Measurements from ENCODE around the gene PLD3.

PLD3 gene

DNA sequence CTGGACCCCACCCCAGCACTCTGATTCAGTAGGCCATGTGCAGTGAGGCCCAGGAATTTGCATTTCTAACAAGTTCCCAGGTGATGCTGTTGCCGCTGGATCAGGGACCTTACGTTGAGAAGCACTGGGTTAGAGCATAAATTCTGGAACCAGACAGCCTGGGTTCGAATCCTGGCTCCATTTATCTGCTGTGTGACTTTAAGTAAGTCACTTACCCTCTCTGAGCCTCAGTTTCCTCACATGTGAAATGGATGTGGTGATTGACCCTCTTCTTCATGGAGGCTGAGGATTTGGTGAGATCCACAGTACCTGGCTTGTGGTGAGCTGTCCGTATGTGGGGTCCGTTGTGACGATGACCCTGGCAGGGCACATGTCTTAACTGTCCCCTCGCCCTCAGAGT is 25.6 kb downstream of the PLD3 start:
- Histone ChIP-seq H3K4me3 (replicated peaks; ENCODE audit: insufficient read depth, low read length) (no peak overlapping the region), H3K27ac (replicated peaks) (no peak overlapping the region), H3K27me3 (ENCODE audit: insufficient read depth, poor library complexity, severe bottlenecking) (no peaks in the 10 kb centered on the region)
- TF ChIP-seq POLR2AphosphoS5 (IDR thresholded peaks at IDR 0.05; ENCODE audit: low read depth): no peak
- TF ChIP-seq GABPA (IDR thresholded peaks at IDR 0.05; ENCODE audit: low read depth): no peak
- TF ChIP-seq CTCF (IDR thresholded peaks at IDR 0.05; ENCODE audit: insufficient read depth, low read length): no peak
- TF ChIP-seq REST (IDR thresholded peaks at IDR 0.05; ENCODE audit: insufficient replicate concordance, low read depth): no peak
- no peak for TF ChIP-seq SPI1 (IDR thresholded peaks at IDR 0.05; ENCODE audit: borderline replicate concordance, low read depth)
- no peak for DNase-seq (ENCODE audit: low read depth in 1 of 2, low spot score in 1 of 2)

- DNase-seq (ENCODE audit: low read depth in 1 of 2, low spot score in 1 of 2): peak in 1 of 2 experiments; percentile 19
- Histone ChIP-seq H3K27me3 (ENCODE audit: insufficient read depth, poor library complexity, severe bottlenecking) (no peaks in the 10 kb centered on the region), H3K4me3 (replicated peaks; ENCODE audit: insufficient read depth, low read length) (no peak overlapping the region), H3K27ac (replicated peaks) (no peak overlapping the region)
- TF ChIP-seq POLR2AphosphoS5 (IDR thresholded peaks at IDR 0.05; ENCODE audit: low read depth) (no peak), SPI1 (IDR thresholded peaks at IDR 0.05; ENCODE audit: borderline replicate concordance, low read depth) (peak; percentile 40; the same call in 1 of the 2 replicates)
Observed at GRCh38 chr19:40376286-40376862, 27.9 kb downstream of the PLD3 start.

DNA sequence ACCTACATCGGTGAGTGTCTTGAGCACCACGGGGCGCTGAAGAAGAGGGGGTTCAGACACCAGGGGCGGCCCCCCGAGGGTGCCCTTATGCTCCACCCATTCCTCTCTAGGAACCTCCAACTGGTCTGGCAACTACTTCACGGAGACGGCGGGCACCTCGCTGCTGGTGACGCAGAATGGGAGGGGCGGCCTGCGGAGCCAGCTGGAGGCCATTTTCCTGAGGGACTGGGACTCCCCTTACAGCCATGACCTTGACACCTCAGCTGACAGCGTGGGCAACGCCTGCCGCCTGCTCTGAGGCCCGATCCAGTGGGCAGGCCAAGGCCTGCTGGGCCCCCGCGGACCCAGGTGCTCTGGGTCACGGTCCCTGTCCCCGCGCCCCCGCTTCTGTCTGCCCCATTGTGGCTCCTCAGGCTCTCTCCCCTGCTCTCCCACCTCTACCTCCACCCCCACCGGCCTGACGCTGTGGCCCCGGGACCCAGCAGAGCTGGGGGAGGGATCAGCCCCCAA is 29.4 kb downstream of the PLD3 start:
- no peak for TF ChIP-seq REST (IDR thresholded peaks at IDR 0.05; ENCODE audit: insufficient replicate concordance, low read depth)
- TF ChIP-seq CTCF (IDR thresholded peaks at IDR 0.05; ENCODE audit: insufficient read depth, low read length): no peak
- no peak for TF ChIP-seq POLR2AphosphoS5 (IDR thresholded peaks at IDR 0.05; ENCODE audit: low read depth)
- TF ChIP-seq SPI1 (IDR thresholded peaks at IDR 0.05; ENCODE audit: borderline replicate concordance, low read depth): no peak
- no peak for TF ChIP-seq GABPA (IDR thresholded peaks at IDR 0.05; ENCODE audit: low read depth)
- no peak for DNase-seq (ENCODE audit: low read depth in 1 of 2, low spot score in 1 of 2)
- Histone ChIP-seq H3K27ac (replicated peaks) (no peak overlapping the region), H3K27me3 (ENCODE audit: insufficient read depth, poor library complexity, severe bottlenecking) (no peaks in the 10 kb centered on the region), H3K4me3 (replicated peaks; ENCODE audit: insufficient read depth, low read length) (no peak overlapping the region)

DNA sequence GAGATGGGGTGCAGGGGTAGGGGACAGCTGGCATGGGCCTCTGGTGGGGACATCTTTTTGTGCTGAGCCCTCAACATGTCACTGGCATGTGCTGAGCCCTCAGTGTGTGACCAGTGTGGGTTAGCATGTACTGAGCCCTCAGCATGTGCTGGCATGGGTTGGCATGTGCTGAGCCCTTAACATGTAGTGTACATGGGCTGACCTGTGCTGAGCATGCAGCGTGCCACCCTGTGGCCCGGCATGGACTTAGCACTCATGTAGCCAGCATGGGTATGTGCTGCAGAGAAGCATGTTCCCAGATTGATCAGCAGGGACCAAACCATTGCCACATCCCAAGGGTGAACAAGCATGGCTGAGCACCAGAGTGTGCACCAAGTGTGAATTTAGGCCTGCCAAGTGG is 30.0 kb downstream of the PLD3 start:
- Histone ChIP-seq H3K4me3 (replicated peaks; ENCODE audit: insufficient read depth, low read length) (no peak overlapping the region), H3K27ac (replicated peaks) (no peak overlapping the region), H3K27me3 (ENCODE audit: insufficient read depth, poor library complexity, severe bottlenecking) (no peaks in the 10 kb centered on the region)
- DNase-seq (ENCODE audit: low read depth in 1 of 2, low spot score in 1 of 2): no peak
- TF ChIP-seq CTCF (IDR thresholded peaks at IDR 0.05; ENCODE audit: insufficient read depth, low read length) (no peak), REST (IDR thresholded peaks at IDR 0.05; ENCODE audit: insufficient replicate concordance, low read depth) (no peak), POLR2AphosphoS5 (IDR thresholded peaks at IDR 0.05; ENCODE audit: low read depth) (no peak), SPI1 (IDR thresholded peaks at IDR 0.05; ENCODE audit: borderline replicate concordance, low read depth) (no peak), GABPA (IDR thresholded peaks at IDR 0.05; ENCODE audit: low read depth) (no peak)

All from HL-60 (cell line).